ENCODE results near the gene GALNT10. TPM values are rescaled to one million over a fixed set of nuclear protein-coding genes. Genes with fewer than 3 reads are reported as not detected.

Gene GALNT10
- total RNA-seq, 4 donors from 2014 or later = 11.6 to 16.3 (median 14.8) TPM

DNA sequence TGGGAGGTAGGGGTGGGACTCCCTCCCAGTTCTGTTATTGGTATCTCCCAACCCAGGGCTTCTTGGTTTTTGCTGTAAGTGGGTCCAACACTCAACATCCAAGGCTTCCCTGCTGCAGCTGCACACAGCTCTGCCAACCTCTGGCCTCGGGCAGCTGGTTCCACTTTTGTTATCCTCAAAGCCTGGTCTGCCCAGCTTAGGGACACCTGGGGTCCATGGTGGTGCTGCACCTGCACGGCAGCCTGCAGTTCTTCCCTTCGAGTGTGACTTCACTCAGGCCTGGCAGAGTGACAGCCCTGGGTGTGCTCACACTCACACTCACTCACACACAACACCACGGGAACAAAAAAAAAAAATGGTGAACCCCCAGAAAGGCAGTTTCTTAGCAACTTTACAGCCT lies 239.9 kb downstream of the GALNT10 start:
- TF ChIP-seq, protein P1, sequence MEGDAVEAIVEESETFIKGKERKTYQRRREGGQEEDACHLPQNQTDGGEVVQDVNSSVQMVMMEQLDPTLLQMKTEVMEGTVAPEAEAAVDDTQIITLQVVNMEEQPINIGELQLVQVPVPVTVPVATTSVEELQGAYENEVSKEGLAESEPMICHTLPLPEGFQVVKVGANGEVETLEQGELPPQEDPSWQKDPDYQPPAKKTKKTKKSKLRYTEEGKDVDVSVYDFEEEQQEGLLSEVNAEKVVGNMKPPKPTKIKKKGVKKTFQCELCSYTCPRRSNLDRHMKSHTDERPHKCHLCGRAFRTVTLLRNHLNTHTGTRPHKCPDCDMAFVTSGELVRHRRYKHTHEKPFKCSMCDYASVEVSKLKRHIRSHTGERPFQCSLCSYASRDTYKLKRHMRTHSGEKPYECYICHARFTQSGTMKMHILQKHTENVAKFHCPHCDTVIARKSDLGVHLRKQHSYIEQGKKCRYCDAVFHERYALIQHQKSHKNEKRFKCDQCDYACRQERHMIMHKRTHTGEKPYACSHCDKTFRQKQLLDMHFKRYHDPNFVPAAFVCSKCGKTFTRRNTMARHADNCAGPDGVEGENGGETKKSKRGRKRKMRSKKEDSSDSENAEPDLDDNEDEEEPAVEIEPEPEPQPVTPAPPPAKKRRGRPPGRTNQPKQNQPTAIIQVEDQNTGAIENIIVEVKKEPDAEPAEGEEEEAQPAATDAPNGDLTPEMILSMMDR (IDR thresholded peaks at IDR 0.05) = no peak
- TF ChIP-seq POLR2A (IDR thresholded peaks at IDR 0.05) (no peak), EP300 (IDR thresholded peaks at IDR 0.05) (no peak), POLR2AphosphoS5 (IDR thresholded peaks at IDR 0.05) (no peak)
- Histone ChIP-seq H3K36me3 (peaks cover 15% of the 10 kb centered on the region), H3K4me1 (no peaks in the 10 kb centered on the region), H3K27ac (no peak overlapping the region), H3K9me3 (no peaks in the 10 kb centered on the region), H3K4me3 (no peak overlapping the region), H3K27me3 (no peaks in the 10 kb centered on the region)
- DNase-seq (ENCODE audit: low spot score in 2 of 2) = no peak
- WGBS = 59% methylated on average over 4 of the region's 4 CpGs

DNA sequence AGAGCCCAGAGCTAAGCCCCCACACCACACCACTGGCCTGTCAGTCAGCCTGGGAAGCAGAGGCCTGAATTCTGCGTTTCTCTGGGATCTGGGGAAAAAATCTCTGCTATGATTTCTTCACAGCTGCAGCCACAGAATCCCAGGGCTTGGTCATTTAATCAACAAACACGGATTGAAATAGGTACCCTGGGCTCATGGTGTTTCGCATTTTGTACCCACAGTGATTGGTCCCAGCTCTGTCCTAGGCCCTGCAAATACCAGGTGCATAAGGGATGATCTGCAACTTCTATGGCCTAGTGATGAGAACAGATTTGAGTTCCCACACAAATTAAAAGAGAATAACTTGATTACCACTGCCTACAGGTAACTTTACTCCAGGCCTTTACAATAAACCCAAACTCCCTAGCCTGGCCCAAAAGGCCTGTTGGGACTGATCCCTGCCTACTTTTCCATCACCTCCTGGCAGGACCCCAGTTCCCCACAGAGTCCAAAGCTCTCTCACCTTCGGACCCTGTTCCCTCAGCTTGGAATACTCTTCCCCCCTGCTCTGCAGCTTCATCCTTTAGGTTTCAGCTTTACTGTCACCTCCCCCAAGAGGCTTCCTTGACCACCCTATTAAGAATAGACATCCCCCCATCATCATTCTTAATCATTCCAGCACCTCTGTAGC lies 240.6 kb downstream of the GALNT10 start:
- TF ChIP-seq POLR2AphosphoS5 (IDR thresholded peaks at IDR 0.05) (no peak), EP300 (IDR thresholded peaks at IDR 0.05) (no peak), POLR2A (IDR thresholded peaks at IDR 0.05) (no peak)
- TF ChIP-seq, protein P1 (IDR thresholded peaks at IDR 0.05) = no peak
- Histone ChIP-seq H3K4me3 (no peak overlapping the region), H3K4me1 (no peaks in the 10 kb centered on the region), H3K9me3 (no peaks in the 10 kb centered on the region), H3K27me3 (no peaks in the 10 kb centered on the region), H3K27ac (no peak overlapping the region), H3K36me3 (peaks cover 19% of the 10 kb centered on the region)
- 83% methylated on average over 3 of the region's 4 CpGs for WGBS
- no peak for DNase-seq (ENCODE audit: low spot score in 2 of 2)

DNA sequence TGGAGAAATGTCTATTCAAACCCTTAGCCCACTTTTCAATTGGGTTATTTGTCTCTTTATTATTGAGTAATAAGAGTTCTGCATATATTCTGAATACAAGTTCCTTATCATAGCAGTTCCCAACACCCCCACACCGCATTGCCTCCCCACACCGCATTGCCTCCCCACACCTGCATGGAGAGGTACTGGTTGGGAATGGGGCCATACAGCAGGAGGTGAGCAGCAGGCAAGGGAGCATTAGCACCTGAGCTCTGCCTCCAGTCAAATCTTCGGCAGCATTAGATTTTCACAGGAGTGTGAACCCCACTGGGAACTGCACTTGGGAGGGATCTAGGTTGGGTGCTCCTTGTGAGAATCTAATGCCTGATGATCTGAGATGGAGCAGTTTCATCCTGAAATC lies 244.7 kb downstream of the GALNT10 start:
- DNase-seq (ENCODE audit: low spot score in 2 of 2) = no peak
- Histone ChIP-seq H3K36me3 (peaks cover 53% of the 10 kb centered on the region), H3K27me3 (no peaks in the 10 kb centered on the region), H3K4me1 (no peaks in the 10 kb centered on the region), H3K27ac (no peak overlapping the region), H3K9me3 (no peaks in the 10 kb centered on the region), H3K4me3 (no peak overlapping the region)
- TF ChIP-seq EP300 (IDR thresholded peaks at IDR 0.05) = no peak
- TF ChIP-seq, protein P1 (IDR thresholded peaks at IDR 0.05) = no peak
- no peak for TF ChIP-seq POLR2A (IDR thresholded peaks at IDR 0.05)
- no peak for TF ChIP-seq POLR2AphosphoS5 (IDR thresholded peaks at IDR 0.05)
- WGBS = 100% methylated on average over 3 of the region's 3 CpGs

DNA sequence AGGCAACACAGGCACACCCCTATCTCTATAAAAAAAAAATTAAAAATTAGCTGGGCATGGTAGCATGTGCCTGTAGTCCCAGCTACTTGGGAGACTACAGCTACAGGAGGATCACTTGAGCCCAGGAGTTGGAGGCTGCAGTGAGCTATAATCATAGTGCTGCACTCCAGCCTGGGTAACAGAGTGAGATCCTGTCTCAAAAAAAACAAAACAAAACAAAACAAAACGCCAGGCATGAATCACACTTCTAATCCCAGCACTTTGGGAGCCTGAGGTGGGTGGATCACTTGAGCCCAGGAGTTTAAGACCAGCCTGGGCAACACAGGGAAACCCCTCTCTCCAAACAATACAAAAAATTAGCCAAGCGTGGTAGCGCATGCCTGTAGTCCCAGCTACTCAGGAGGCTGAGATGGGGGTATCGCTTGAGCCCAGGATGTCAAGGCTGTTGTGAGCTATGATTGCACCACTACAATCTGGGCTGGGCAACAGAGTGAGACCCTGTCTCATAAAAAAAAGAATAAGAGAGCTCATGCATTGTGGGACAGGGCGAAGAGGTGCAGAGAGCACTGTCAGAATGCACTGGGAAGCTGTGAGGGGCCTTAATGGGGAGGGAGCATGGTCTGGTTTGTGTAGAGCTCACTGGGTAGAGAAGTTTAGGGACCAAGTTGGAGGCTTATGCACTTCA lies 246.9 kb downstream of the GALNT10 start:
- Histone ChIP-seq H3K4me1 (peaks cover 5% of the 10 kb centered on the region), H3K36me3 (peaks cover 56% of the 10 kb centered on the region), H3K9me3 (no peaks in the 10 kb centered on the region), H3K27me3 (no peaks in the 10 kb centered on the region), H3K27ac (no peak overlapping the region), H3K4me3 (no peak overlapping the region)
- 86% methylated on average over 5 of the region's 5 CpGs for WGBS
- TF ChIP-seq EP300 (IDR thresholded peaks at IDR 0.05) (no peak), POLR2AphosphoS5 (IDR thresholded peaks at IDR 0.05) (no peak), POLR2A (IDR thresholded peaks at IDR 0.05) (no peak)
- TF ChIP-seq, protein P1 (IDR thresholded peaks at IDR 0.05) = no peak
- DNase-seq (ENCODE audit: low spot score in 2 of 2) = no peak

- 87% methylated on average over 5 of the region's 5 CpGs for WGBS
- no peak overlapping the region for H3K4me3 ChIP-seq
- TF ChIP-seq POLR2AphosphoS5 (IDR thresholded peaks at IDR 0.05) = no peak
- DNase-seq (ENCODE audit: low spot score in 2 of 2) = no peak
- peaks cover 42% of the 10 kb centered on the region for H3K36me3 ChIP-seq
- H3K27me3 ChIP-seq = no peaks in the 10 kb centered on the region
- no peak overlapping the region for H3K27ac ChIP-seq
- H3K9me3 ChIP-seq = no peaks in the 10 kb centered on the region
- H3K4me1 ChIP-seq = peaks cover 22% of the 10 kb centered on the region
These were observed 250.0 kb downstream of the GALNT10 start for GRCh38 chr5:154440540-154440939.

Data from suprapubic skin (tissue), 4 donors.